Measurements from ENCODE around the gene SLC2A13.

Gene SLC2A13

DNA sequence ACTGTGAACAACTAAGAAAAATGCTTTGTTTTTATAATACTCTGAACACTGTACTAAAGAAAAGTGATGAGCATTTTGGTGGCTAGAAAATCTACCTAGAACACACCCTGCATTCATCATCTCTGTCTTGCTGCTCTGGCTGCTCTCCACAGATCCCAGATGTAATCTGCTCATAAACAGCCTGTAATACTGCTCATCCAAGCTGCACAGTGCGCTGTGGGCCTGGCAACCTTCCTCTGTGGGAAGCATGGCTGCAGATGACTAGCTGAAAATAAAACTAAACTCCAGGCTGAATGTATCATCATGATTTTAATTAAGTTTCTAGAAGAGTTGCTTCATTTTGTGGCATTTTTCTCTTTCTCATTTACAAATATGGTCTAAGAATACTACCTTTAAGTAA lies 200.7 kb downstream of the SLC2A13 start:
- no peak for TF ChIP-seq TAF1 (IDR thresholded peaks at IDR 0.05; ENCODE audit: low read depth)
- no peak for TF ChIP-seq EP300 (IDR thresholded peaks at IDR 0.05; ENCODE audit: borderline replicate concordance)
- TF ChIP-seq EGR1 (IDR thresholded peaks at IDR 0.05) = no peak
- no peak for TF ChIP-seq YY1 (IDR thresholded peaks at IDR 0.05; ENCODE audit: low read depth)
- TF ChIP-seq FOXM1 (IDR thresholded peaks at IDR 0.05; ENCODE audit: borderline replicate concordance, low read depth) = no peak
- no peak for TF ChIP-seq TCF12 (IDR thresholded peaks at IDR 0.05; ENCODE audit: low read depth)
- TF ChIP-seq, protein P1, sequence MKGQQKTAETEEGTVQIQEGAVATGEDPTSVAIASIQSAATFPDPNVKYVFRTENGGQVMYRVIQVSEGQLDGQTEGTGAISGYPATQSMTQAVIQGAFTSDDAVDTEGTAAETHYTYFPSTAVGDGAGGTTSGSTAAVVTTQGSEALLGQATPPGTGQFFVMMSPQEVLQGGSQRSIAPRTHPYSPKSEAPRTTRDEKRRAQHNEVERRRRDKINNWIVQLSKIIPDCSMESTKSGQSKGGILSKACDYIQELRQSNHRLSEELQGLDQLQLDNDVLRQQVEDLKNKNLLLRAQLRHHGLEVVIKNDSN (IDR thresholded peaks at IDR 0.05) = no peak
- no peak for TF ChIP-seq RAD21 (IDR thresholded peaks at IDR 0.05; ENCODE audit: low read depth)
- TF ChIP-seq TEAD4 (IDR thresholded peaks at IDR 0.05) = no peak
- TF ChIP-seq NFIC (IDR thresholded peaks at IDR 0.05) = no peak
- TF ChIP-seq, protein P2, sequence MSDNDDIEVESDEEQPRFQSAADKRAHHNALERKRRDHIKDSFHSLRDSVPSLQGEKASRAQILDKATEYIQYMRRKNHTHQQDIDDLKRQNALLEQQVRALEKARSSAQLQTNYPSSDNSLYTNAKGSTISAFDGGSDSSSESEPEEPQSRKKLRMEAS (IDR thresholded peaks at IDR 0.05) = no peak
- TF ChIP-seq CREB1 (IDR thresholded peaks at IDR 0.05; ENCODE audit: low read depth) = no peak
- TF ChIP-seq CEBPB (IDR thresholded peaks at IDR 0.05) = no peak
- TF ChIP-seq, protein P3, sequence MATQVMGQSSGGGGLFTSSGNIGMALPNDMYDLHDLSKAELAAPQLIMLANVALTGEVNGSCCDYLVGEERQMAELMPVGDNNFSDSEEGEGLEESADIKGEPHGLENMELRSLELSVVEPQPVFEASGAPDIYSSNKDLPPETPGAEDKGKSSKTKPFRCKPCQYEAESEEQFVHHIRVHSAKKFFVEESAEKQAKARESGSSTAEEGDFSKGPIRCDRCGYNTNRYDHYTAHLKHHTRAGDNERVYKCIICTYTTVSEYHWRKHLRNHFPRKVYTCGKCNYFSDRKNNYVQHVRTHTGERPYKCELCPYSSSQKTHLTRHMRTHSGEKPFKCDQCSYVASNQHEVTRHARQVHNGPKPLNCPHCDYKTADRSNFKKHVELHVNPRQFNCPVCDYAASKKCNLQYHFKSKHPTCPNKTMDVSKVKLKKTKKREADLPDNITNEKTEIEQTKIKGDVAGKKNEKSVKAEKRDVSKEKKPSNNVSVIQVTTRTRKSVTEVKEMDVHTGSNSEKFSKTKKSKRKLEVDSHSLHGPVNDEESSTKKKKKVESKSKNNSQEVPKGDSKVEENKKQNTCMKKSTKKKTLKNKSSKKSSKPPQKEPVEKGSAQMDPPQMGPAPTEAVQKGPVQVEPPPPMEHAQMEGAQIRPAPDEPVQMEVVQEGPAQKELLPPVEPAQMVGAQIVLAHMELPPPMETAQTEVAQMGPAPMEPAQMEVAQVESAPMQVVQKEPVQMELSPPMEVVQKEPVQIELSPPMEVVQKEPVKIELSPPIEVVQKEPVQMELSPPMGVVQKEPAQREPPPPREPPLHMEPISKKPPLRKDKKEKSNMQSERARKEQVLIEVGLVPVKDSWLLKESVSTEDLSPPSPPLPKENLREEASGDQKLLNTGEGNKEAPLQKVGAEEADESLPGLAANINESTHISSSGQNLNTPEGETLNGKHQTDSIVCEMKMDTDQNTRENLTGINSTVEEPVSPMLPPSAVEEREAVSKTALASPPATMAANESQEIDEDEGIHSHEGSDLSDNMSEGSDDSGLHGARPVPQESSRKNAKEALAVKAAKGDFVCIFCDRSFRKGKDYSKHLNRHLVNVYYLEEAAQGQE (IDR thresholded peaks at IDR 0.05; ENCODE audit: low read depth) = no peak
- TF ChIP-seq ZBTB7A (IDR thresholded peaks at IDR 0.05; ENCODE audit: low read depth) = no peak

DNA sequence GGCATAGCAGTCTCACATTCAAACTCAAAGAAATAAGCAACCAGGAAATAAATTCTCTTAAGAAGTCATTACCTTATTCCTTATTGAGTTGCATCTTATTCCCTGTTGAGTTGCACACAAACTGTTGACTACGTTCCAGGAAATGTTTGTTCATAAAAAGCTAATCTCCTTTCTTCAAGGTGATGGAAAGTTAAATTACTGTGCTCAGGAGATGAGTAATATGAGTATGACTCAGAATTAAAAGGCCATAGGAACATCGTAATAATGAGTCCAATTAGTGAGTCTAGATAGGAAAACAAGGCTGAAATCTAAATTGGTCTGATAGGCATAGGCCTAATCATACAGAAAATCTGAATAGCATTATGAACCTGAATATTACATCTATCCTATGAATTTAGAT lies 203.1 kb downstream of the SLC2A13 start:
- TF ChIP-seq, protein P2 (IDR thresholded peaks at IDR 0.05) = no peak
- TF ChIP-seq TCF12 (IDR thresholded peaks at IDR 0.05; ENCODE audit: low read depth) = no peak
- TF ChIP-seq YY1 (IDR thresholded peaks at IDR 0.05; ENCODE audit: low read depth) = no peak
- TF ChIP-seq EP300 (IDR thresholded peaks at IDR 0.05; ENCODE audit: borderline replicate concordance) = no peak
- TF ChIP-seq, protein P1 (IDR thresholded peaks at IDR 0.05) = no peak
- no peak for TF ChIP-seq ZBTB7A (IDR thresholded peaks at IDR 0.05; ENCODE audit: low read depth)
- TF ChIP-seq TEAD4 (IDR thresholded peaks at IDR 0.05) = no peak
- no peak for TF ChIP-seq CEBPB (IDR thresholded peaks at IDR 0.05)
- TF ChIP-seq RAD21 (IDR thresholded peaks at IDR 0.05; ENCODE audit: low read depth) = no peak

DNA sequence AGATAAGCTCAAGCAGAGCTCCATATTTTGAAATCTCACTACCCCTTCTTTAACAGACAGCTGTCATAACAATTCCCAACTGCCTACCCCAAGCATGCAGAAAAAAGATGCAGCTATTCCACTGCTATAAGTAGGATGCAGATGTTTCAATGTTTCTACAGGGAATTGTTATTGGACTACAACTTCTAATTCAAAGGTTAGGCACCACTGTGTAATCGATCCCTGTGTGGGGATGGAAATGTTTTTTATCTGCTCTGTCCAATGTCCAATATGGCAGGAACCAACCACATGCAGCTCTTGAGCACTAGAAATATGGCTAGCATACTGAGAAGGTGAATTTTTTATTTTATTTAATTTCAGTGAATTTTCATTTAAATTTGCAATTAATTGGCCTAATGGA lies 208.6 kb downstream of the SLC2A13 start:
- TF ChIP-seq FOXM1 (IDR thresholded peaks at IDR 0.05; ENCODE audit: borderline replicate concordance, low read depth) (no peak), TAF1 (IDR thresholded peaks at IDR 0.05; ENCODE audit: low read depth) (no peak), ZBTB7A (IDR thresholded peaks at IDR 0.05; ENCODE audit: low read depth) (no peak), NFIC (IDR thresholded peaks at IDR 0.05) (no peak), CREB1 (IDR thresholded peaks at IDR 0.05; ENCODE audit: low read depth) (no peak), EP300 (IDR thresholded peaks at IDR 0.05; ENCODE audit: borderline replicate concordance) (no peak), EGR1 (IDR thresholded peaks at IDR 0.05) (no peak), YY1 (IDR thresholded peaks at IDR 0.05; ENCODE audit: low read depth) (no peak), CEBPB (IDR thresholded peaks at IDR 0.05) (no peak), RAD21 (IDR thresholded peaks at IDR 0.05; ENCODE audit: low read depth) (no peak), TEAD4 (IDR thresholded peaks at IDR 0.05) (no peak), TCF12 (IDR thresholded peaks at IDR 0.05; ENCODE audit: low read depth) (no peak)
- TF ChIP-seq, protein P2 (IDR thresholded peaks at IDR 0.05) = no peak
- TF ChIP-seq, protein P1 (IDR thresholded peaks at IDR 0.05) = no peak
- TF ChIP-seq, protein P3 (IDR thresholded peaks at IDR 0.05; ENCODE audit: low read depth) = no peak

DNA sequence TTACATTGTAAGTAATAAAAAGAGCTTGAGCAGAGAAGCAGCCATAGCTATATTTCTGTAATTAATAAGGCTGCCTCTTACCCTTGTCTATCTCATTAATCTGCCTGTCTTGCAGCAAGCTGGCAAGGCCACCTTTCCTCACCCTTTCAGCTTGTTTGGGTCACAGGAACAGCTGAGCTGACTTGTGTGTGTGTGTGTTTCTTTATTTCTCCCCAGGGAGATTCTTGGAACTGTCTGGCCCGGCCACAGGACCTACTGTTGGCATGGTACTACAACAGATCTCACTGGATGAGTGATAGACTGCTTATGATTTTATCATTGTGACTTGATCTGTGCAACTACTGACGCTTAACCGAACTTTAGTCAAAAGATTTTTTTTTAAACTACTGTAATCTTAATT lies 213.7 kb downstream of the SLC2A13 start:
- no peak for TF ChIP-seq TEAD4 (IDR thresholded peaks at IDR 0.05)
- TF ChIP-seq ZBTB7A (IDR thresholded peaks at IDR 0.05; ENCODE audit: low read depth) = no peak
- no peak for TF ChIP-seq RAD21 (IDR thresholded peaks at IDR 0.05; ENCODE audit: low read depth)
- no peak for TF ChIP-seq TCF12 (IDR thresholded peaks at IDR 0.05; ENCODE audit: low read depth)
- TF ChIP-seq EGR1 (IDR thresholded peaks at IDR 0.05) = no peak
- no peak for TF ChIP-seq CEBPB (IDR thresholded peaks at IDR 0.05)
- TF ChIP-seq TAF1 (IDR thresholded peaks at IDR 0.05; ENCODE audit: low read depth) = no peak

DNA sequence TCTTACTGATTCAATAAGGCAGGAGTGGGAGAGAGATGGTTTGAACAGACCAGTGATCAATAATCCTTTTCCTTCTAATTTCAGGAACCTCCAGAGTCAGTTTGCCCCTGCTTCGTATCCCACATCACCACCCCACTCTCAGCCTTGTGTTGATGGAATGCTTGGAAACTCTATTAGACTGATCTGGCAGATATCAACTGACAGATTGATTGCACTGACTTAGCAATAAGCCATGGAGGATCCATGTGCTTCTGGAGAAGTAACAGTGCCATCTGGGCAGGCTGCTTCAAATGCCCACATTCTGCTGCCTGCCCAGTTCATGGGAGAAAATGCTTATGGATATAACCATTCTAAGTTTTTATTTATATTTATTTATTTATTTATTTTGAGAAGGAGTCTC lies 218.0 kb downstream of the SLC2A13 start:
- no peak for TF ChIP-seq YY1 (IDR thresholded peaks at IDR 0.05; ENCODE audit: low read depth)
- TF ChIP-seq, protein P3 (IDR thresholded peaks at IDR 0.05; ENCODE audit: low read depth) = no peak
- no peak for TF ChIP-seq TCF12 (IDR thresholded peaks at IDR 0.05; ENCODE audit: low read depth)
- TF ChIP-seq, protein P1 (IDR thresholded peaks at IDR 0.05) = no peak
- no peak for TF ChIP-seq EP300 (IDR thresholded peaks at IDR 0.05; ENCODE audit: borderline replicate concordance)
- no peak for TF ChIP-seq CREB1 (IDR thresholded peaks at IDR 0.05; ENCODE audit: low read depth)
- no peak for TF ChIP-seq EGR1 (IDR thresholded peaks at IDR 0.05)
